Stimulated activated effector memory CD8-positive, alpha-beta T cell treated with anti-CD3 and anti-CD28 coated beads, Interleukin-12 subunit alpha, Interleukin-12 subunit beta, amount 100 ng/mL, for 72 hours (primary cell): ENCODE measurements around the gene BDP1.
"Not testable (repeated sequence)": the region's sequence is repeated elsewhere in the genome, so short reads cannot be mapped to it uniquely, and the experiment has no call there.

ENCODE experiments used
- ATAC-seq: fragments of 150-1000 bp; cut with Tn5 transposase; 2 replicates; pipeline ENCODE4 v1.10.0; 2021
- DNase-seq, 2 donors: peaks; one replicate each; pipeline ENCODE4 v3.0.0; 2021 to 2022; ENCODE audit warnings: low spot score in 2 of 2
- H3K27ac Mint-ChIP-seq: one replicate; pipeline ENCODE4 v1.8.0; 2022; ENCODE audit warnings: mild to moderate bottlenecking, mixed read lengths
- H3K36me3 Mint-ChIP-seq: one replicate; pipeline ENCODE4 v1.8.0; 2022; ENCODE audit warnings: mild to moderate bottlenecking, mixed read lengths
- H3K4me1 Mint-ChIP-seq: one replicate; pipeline ENCODE4 v1.8.0; 2022; ENCODE audit warnings: mixed read lengths
- H3K4me3 Mint-ChIP-seq: one replicate; pipeline ENCODE4 v1.8.0; 2022; ENCODE audit warnings: mild to moderate bottlenecking, mixed read lengths
- H3K9me3 Mint-ChIP-seq: one replicate; pipeline ENCODE4 v1.8.0; 2022; ENCODE audit warnings: mixed read lengths

Gene BDP1

DNA sequence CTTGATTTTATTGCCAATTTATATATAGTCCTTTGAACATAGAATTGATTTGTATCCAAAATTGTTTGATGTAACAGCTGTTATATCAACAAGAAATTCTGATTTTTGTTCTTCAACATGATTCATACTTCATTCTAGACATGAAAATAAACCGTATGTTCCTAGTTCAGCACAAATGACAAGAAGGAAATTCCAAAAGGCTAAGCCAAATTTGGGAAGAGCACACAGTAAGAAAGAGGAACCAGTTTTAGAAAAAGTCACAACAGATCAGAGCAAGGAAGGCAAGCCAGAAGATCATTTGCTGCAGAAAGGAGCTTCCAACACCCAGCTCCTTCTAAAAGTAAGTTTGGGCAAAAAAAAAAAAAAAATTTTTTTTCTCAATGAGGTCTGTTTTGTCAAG, 66.7 kb downstream of the BDP1 start:
- ATAC-seq (no peak), DNase-seq (no peak)
- Mint-ChIP-seq H3K36me3 (peaks cover 89% of the 10 kb centered on the region), H3K4me1 (no peaks in the 10 kb centered on the region), H3K9me3 (no peaks in the 10 kb centered on the region), H3K4me3 (no peak overlapping the region), H3K27ac (no peak overlapping the region)

DNA sequence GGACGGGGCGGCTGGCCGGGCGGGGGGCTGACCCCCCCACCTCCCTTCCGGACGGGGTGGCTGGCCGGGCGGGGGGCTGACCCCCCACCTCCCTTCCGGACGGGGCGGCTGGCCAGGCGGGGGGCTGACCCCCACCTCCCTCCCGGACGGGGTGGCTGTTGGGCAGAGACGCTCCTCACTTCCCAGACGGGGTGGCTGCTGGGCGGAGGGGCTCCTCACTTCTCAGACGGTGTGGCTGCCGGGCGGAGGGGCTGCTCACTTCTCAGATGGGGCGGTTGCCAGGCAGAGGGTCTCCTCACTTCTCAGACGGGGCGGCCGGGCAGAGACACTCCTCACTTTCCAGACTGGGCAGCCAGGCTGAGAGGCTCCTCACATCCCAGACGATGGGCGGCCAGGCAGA, 70.2 kb downstream of the BDP1 start:
- not testable (repeated sequence) for DNase-seq, H3K4me3 Mint-ChIP-seq, H3K27ac Mint-ChIP-seq, ATAC-seq, H3K9me3 Mint-ChIP-seq, H3K4me1 Mint-ChIP-seq
- H3K36me3 Mint-ChIP-seq, result peaks cover 83% of the 10 kb centered on the region

DNA sequence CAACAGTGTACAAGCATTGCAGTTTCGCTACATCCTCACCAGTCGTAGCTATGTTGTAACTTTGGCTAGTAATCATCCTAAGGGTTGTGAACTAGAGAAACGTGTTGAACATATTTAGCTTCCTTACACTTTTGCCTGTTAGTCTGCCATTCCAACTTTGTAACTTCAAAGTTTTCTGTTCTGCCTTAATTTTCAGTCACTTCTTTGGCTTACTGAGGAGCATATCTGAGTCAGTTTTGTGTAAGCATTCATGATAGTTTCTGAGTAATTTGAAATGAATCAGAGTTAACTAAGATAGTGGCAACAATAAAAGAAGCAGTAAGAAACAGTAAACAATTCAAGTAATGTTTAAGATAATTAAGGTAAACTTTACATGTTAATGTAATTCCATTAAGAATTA, 72.8 kb downstream of the BDP1 start:
- H3K36me3 Mint-ChIP-seq, result peaks cover 83% of the 10 kb centered on the region
- ATAC-seq, result no peak
- H3K4me1 Mint-ChIP-seq, result peaks cover 4% of the 10 kb centered on the region
- no peak overlapping the region for H3K4me3 Mint-ChIP-seq
- no peak for DNase-seq
- H3K27ac Mint-ChIP-seq, result peak overlapping the region; percentile 32
- H3K9me3 Mint-ChIP-seq, result no peaks in the 10 kb centered on the region

DNA sequence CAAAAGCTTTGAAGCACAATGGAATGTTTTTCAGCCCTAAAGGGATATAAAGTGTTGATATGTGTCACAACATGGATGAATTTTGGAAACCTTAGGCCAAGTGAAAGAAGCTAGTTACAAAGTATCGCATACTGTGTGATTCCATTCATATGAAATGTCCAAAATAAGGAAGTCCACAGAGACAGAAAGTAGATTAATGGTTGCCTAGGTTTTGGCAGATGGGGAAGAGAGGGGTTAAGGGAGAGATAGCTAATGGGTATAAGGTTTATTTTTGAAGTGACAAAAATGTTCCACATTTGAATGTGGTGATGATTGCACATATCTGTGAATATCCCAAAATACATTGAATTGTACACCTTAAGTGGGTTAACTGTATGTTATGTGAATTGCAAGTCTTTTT, 74.2 kb downstream of the BDP1 start:
- Mint-ChIP-seq H3K4me3 (no peak overlapping the region), H3K27ac (no peak overlapping the region), H3K4me1 (peaks cover 16% of the 10 kb centered on the region), H3K9me3 (no peaks in the 10 kb centered on the region), H3K36me3 (peaks cover 85% of the 10 kb centered on the region)
- no peak for DNase-seq
- no peak for ATAC-seq

DNA sequence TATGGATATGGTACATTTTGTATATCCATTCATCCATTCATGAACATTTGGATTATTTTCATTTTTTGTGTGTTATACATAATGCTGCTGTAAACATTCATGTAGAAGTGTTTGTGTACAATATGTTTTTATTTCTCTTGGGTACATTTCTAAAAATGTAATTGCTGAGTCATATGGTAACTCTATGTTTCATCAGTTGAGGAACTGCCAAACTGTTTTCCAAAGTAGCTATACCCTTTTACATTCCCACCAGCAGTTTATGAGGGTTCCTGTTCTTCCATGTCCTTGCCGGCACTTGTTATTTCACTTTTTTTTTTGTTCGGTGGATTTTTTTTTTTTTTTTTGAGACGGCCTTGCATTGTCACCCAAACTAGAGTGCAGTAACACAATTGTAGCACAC, 77.7 kb downstream of the BDP1 start:
- Mint-ChIP-seq H3K4me1 (peaks cover 23% of the 10 kb centered on the region), H3K4me3 (no peak overlapping the region), H3K36me3 (peaks cover 94% of the 10 kb centered on the region), H3K9me3 (no peaks in the 10 kb centered on the region), H3K27ac (no peak overlapping the region)
- no peak for DNase-seq
- no peak for ATAC-seq

DNA sequence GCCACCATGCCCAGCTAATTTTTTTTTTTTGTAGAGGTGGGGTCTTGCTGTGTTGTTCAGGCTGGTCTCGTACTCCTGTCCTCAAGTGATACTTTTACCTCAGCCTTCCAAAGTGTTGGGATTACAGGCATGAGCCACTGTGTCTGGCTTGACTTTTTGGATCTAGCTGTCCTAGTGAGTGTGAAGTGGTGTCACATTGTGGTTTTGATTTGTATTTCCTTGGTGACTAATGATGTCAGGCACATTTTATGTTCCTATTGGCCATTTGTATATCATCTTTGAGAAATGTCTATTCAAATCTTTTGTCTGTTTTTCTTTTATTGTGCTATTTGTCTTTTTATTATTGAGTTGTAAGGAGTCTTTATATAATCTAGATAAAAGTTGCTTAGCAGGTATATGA, 78.2 kb downstream of the BDP1 start:
- ATAC-seq (peak; percentile 85), DNase-seq (no peak)
- no peak overlapping the region for H3K27ac Mint-ChIP-seq
- no peak overlapping the region for H3K4me3 Mint-ChIP-seq
- H3K9me3 Mint-ChIP-seq, result no peaks in the 10 kb centered on the region
- H3K4me1 Mint-ChIP-seq, result peaks cover 26% of the 10 kb centered on the region
- peaks cover 94% of the 10 kb centered on the region for H3K36me3 Mint-ChIP-seq

DNA sequence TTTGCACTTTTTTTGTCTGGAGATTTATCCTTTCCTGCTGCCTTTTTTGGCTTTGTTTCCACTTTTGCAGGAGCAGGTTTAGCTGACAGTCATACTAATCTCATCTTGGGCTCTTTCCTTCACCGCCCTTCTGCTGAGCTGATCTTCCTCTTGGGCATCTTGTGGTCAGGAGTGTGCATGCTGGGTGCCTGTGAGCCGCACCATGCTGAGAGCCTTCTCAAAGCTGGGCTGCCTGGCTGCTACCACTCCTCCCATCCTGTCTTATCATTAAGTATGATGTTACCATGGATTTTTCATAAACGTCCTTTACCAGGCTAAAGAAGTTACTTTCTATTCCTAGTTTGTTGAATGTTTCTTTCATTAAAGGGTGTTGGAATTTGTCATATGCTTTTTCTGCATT, 82.2 kb downstream of the BDP1 start:
- no peaks in the 10 kb centered on the region for H3K9me3 Mint-ChIP-seq
- H3K4me3 Mint-ChIP-seq, result no peak overlapping the region
- DNase-seq (no peak), ATAC-seq (no peak)
- peaks cover 99% of the 10 kb centered on the region for H3K36me3 Mint-ChIP-seq
- H3K4me1 Mint-ChIP-seq, result peaks cover 26% of the 10 kb centered on the region
- peak overlapping the region; percentile 0 for H3K27ac Mint-ChIP-seq

DNA sequence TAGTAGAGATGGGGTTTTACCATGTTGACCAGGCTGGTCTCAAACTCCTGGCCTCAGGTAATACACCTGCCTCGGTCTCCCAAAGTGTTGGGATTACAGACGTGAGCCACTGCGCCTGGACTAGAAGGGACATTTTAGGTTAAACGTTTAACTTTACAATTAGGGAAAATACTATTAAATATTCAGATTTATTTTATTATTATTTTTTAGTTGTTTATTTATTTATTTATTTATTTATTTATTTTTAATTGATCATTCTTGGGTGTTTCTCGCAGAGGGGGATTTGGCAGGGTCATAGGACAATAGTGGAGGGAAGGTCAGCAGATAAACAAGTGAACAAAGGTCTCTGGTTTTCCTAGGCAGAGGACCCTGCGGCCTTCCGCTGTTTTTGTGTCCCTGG, 95.4 kb downstream of the BDP1 start:
- peaks cover 97% of the 10 kb centered on the region for H3K36me3 Mint-ChIP-seq
- H3K9me3 Mint-ChIP-seq, H3K4me1 Mint-ChIP-seq, ATAC-seq, H3K4me3 Mint-ChIP-seq, H3K27ac Mint-ChIP-seq, DNase-seq: not testable (repeated sequence)

DNA sequence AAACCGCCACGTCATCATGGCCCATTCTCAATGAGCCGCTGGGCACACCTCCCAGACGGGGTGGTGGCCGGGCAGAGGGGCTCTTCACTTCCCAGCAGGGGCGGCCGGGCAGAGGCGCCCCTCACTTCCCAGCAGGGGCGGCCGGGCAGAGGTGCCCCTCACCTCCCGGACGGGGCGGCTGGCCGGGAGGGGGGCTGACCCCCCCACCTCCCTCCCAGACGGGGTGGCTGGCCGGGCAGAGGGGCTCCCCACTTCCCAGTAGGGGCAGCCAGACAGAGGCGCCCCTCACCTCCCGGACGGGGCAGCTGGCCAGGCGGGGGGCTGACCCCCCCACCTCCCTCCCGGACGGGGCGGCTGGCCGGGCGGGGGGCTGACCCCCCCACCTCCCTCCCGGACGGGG, 96.1 kb downstream of the BDP1 start:
- H3K27ac Mint-ChIP-seq, DNase-seq, H3K4me3 Mint-ChIP-seq, H3K9me3 Mint-ChIP-seq, H3K4me1 Mint-ChIP-seq, ATAC-seq: not testable (repeated sequence)
- H3K36me3 Mint-ChIP-seq, result peaks cover 97% of the 10 kb centered on the region

DNA sequence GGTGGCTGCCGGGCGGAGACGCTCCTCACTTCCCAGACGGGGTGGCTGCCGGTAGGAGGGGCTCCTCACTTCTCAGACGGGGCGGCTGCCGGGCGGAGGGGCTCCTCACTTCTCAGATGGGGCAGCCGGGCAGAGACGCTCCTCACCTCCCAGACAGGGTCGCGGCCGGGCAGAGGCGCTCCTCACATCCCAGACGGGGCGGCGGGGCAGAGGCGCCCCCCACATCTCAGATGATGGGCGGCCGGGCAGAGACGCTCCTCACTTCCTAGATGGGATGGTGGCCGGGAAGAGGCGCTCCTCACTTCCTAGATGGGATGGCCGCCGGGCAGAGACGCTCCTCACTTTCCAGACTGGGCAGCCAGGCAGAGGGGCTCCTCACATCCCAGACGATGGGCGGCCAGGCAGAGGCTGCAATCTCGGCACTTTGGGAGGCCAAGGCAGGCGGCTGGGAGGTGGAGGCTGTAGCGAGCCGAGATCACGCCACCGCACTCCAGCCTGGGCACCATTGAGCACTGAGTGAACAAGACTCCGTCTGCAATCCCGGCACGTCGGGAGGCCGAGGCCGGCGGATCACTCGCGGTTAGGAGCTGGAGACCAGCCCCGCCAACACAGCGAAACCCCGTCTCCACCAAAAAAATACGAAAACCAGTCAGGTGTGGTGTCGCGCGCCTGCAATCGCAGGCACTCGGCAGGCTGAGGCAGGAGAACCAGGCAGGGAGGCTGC, 96.7 kb downstream of the BDP1 start:
- not testable (repeated sequence) for DNase-seq, H3K4me3 Mint-ChIP-seq, ATAC-seq, H3K27ac Mint-ChIP-seq, H3K9me3 Mint-ChIP-seq, H3K4me1 Mint-ChIP-seq
- peaks cover 97% of the 10 kb centered on the region for H3K36me3 Mint-ChIP-seq

DNA sequence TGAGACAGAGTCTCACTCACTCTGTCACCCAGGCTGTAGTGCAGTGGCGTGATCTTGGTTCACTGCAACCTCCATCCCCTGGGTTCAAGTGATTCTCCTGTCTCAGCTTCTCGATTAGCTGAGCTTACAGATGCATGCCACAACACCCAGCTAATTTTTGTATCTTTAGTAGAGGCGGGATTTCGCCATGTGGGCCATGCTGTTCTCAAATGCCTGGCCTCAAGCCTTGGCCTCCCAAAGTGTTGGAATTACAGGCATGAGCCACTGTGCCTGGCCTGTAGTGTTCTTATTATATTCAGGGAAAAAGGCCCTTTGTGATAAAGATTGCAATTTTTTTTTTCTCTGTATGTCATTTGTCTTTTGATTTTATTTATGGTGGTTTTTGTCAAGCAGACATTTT, 107.7 kb downstream of the BDP1 start:
- no peak overlapping the region for H3K4me3 Mint-ChIP-seq
- H3K36me3 Mint-ChIP-seq, result peaks cover 78% of the 10 kb centered on the region
- H3K4me1 Mint-ChIP-seq, result no peaks in the 10 kb centered on the region
- DNase-seq, result no peak
- no peaks in the 10 kb centered on the region for H3K9me3 Mint-ChIP-seq
- ATAC-seq, result no peak
- H3K27ac Mint-ChIP-seq, result no peak overlapping the region

DNA sequence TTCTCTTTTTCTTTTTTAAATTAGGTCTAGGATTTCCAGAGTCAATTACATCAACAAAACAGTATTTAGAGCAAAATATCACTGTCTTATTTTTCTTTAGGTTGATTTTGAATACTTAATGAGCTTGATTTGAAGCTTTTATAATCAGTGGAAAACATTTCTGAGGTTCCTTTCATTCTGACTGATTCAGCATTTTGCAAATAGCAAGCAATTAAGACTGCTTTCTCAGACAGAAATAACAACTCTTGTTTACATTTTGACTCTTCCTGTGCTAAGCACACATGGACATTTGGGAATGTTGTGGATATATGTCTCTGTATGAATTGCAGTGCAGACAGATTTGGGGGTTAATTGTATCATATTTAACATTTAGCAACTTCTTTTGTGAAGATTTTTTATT, 109.4 kb downstream of the BDP1 start:
- no peak overlapping the region for H3K4me3 Mint-ChIP-seq
- no peak overlapping the region for H3K27ac Mint-ChIP-seq
- H3K9me3 Mint-ChIP-seq, result no peaks in the 10 kb centered on the region
- DNase-seq, result no peak
- H3K4me1 Mint-ChIP-seq, result no peaks in the 10 kb centered on the region
- no peak for ATAC-seq
- peaks cover 66% of the 10 kb centered on the region for H3K36me3 Mint-ChIP-seq

DNA sequence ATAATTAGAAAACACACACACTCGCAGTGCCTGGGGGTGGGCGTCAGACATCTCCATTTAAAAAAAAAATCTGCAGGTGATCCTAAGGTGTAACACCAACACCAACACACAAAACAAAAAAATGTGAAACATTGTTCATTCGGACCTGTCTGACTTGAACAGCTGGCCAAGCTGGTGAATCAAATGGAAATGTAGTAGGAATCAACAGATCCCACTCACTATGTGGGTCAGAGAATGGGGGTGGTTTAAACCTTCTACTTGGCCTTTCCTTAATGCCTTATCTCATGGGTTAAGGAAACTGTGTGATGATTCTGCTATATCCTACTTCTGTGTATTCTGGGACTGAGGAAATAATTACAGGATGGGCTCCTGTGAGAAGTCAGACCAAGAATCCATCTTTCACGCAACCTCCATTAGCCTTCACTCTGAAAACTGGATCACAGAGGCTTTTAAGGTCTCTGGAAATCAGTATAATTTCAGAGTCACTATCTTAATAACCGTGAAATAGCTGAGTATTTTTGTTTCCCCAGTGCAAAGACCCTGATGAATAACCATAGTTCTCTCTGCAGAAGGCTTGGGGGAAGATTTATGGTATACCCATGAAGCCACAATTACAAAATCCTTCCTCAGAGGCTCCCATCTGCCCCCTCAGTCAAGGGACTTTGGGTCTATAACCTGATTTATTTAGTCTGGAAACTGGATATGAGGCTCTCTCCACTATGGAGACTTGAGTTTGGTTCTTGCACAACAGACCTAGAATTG, 114.5 kb downstream of the BDP1 start:
- no peaks in the 10 kb centered on the region for H3K9me3 Mint-ChIP-seq
- H3K4me1 Mint-ChIP-seq, result no peaks in the 10 kb centered on the region

DNA sequence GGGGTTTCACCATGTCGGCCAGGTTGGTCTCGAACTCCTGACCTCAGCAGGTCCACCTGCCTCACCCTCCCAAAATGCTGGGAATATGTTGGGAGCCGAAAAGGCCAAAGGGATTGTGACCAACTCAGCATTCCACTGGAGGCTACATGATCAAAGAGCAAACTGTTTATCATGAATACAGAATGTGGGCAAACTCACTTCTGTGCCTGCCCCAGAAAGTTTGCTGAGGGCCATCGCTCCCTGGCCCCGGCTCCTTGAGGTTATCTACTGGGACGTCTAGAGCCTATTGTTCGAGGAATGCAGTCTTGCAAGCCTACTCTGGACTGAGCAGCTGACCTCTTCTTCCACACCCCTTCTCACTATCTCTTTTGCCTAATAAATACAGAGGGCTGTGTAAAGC, 116.4 kb downstream of the BDP1 start:
- not testable (repeated sequence) for ATAC-seq, H3K9me3 Mint-ChIP-seq, H3K4me3 Mint-ChIP-seq, H3K27ac Mint-ChIP-seq, H3K4me1 Mint-ChIP-seq
- peak in 1 of 2 donors; percentile 7 for DNase-seq
- peaks cover 11% of the 10 kb centered on the region for H3K36me3 Mint-ChIP-seq

More for the DNA sequence above, 114.5 kb downstream of the BDP1 start:
- ATAC-seq (no peak), DNase-seq (peak in 1 of 2 donors; percentile 15)
- Mint-ChIP-seq H3K36me3 (peaks cover 17% of the 10 kb centered on the region), H3K27ac (no peak overlapping the region), H3K4me3 (no peak overlapping the region)

DNA sequence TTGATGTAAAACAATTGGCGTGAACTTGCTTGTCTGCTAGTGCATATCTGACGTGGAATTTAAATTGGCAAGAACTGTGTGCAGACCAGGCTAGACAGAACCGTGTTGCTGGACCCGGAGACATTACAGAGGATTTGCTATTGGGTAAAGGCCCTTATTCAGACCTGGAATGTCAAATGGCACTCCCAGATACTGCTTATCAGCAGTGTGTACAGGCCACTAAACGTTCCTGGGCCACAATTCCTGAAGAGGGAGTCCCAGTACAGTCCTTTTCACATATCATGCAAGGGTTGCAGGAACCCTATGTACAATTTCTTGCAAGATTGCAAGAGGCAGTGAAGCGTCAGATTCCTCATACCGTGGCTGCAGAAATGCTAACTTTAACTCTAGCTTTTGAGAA, 118.1 kb downstream of the BDP1 start:
- no peak overlapping the region for H3K27ac Mint-ChIP-seq
- H3K9me3 Mint-ChIP-seq, result no peaks in the 10 kb centered on the region
- H3K4me3 Mint-ChIP-seq, result no peak overlapping the region
- DNase-seq, result peak in 1 of 2 donors; percentile 30
- ATAC-seq, result no peak
- H3K36me3 Mint-ChIP-seq, result peaks cover 2% of the 10 kb centered on the region
- no peaks in the 10 kb centered on the region for H3K4me1 Mint-ChIP-seq

DNA sequence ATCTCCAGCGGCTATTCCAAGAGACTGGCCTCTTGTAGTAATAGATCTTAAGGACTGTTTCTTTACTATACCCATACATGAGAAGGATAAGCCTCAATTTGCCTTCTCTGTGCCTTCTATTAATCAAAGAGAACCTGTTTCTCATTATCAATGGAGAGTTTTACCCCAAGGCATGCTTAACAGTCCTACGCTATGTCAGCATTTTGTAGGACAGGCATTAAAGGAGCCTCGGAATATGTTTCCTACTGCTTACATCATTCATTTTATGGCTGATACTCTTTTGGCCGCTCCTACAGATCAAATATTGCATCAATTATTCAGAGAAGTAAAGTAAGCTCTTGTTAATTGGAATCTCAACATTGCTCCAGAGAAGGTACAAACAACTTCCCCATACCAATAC, 120.1 kb downstream of the BDP1 start:
- not testable (repeated sequence) for H3K27ac Mint-ChIP-seq, ATAC-seq, H3K4me3 Mint-ChIP-seq

More for the DNA sequence above, 120.1 kb downstream of the BDP1 start:
- not testable (repeated sequence) for H3K4me1 Mint-ChIP-seq, H3K9me3 Mint-ChIP-seq, DNase-seq, H3K36me3 Mint-ChIP-seq
